Astrocyte (in vitro differentiated cells and primary cell): ENCODE data around the gene NRG3. TPM values are rescaled to one million over a fixed set of nuclear protein-coding genes. Genes with fewer than 3 reads are reported as not detected.

Source experiments
- DNase-seq: peaks from one replicate; pipeline ENCODE4 v3.0.0-alpha.2; 2010; ENCODE audit warnings: low read depth
- FAIRE-seq: peaks from 2 replicates; lab custom pipeline; 2011; peaks lifted over from hg19 to GRCh38; lab: Jason Lieb, UNC
- H2AFZ ChIP-seq: 2 replicates; pipeline ENCODE4 v1.6.0; 2012; ENCODE audit warnings: low read depth, low read length, inconsistent platforms
- H3K27ac ChIP-seq: 2 replicates; pipeline ENCODE4 v1.5.1; 2011; ENCODE audit warnings: low read depth, low read length, inconsistent platforms
- H3K27me3 ChIP-seq: 2 replicates; pipeline ENCODE4 v1.6.0; 2011; ENCODE audit warnings: low read length, inconsistent platforms; ENCODE audit not compliant: insufficient read depth
- H3K36me3 ChIP-seq: 2 replicates; pipeline ENCODE4 v1.5.1; 2011; ENCODE audit warnings: low read length, inconsistent platforms; ENCODE audit not compliant: insufficient read depth
- H3K4me1 ChIP-seq: 2 replicates; pipeline ENCODE4 v1.5.1; 2011; ENCODE audit warnings: low read length, inconsistent platforms; ENCODE audit not compliant: insufficient read depth
- H3K4me2 ChIP-seq: 2 replicates; pipeline ENCODE4 v1.6.0; 2012; ENCODE audit warnings: low read length, inconsistent platforms
- H3K4me3 ChIP-seq: 2 replicates; pipeline ENCODE4 v1.5.1; 2011; ENCODE audit warnings: low read depth, mild to moderate bottlenecking, low read length, inconsistent platforms; ENCODE audit not compliant: insufficient read depth
- H3K79me2 ChIP-seq: 2 replicates; pipeline ENCODE4 v1.6.0; 2012; ENCODE audit warnings: mild to moderate bottlenecking, low read length, inconsistent platforms; ENCODE audit not compliant: insufficient read depth
- H3K9ac ChIP-seq: 2 replicates; pipeline ENCODE4 v1.6.0; 2012; ENCODE audit warnings: mild to moderate bottlenecking, low read length, inconsistent platforms
- H3K9me3 ChIP-seq: 2 replicates; pipeline ENCODE4 v1.5.1; 2012; ENCODE audit warnings: low read depth, mild to moderate bottlenecking, low read length, inconsistent platforms; ENCODE audit not compliant: insufficient read depth
- H4K20me1 ChIP-seq: 2 replicates; pipeline ENCODE4 v1.6.0; 2012; ENCODE audit warnings: low read length, inconsistent platforms; ENCODE audit not compliant: insufficient read depth
- H3K27ac Mint-ChIP-seq: one replicate; pipeline ENCODE4 v1.8.0; 2021; ENCODE audit warnings: mild to moderate bottlenecking, mixed read lengths; ENCODE audit not compliant: unreplicated experiment
- H3K27me3 Mint-ChIP-seq: one replicate; pipeline ENCODE4 v1.8.0; 2021; ENCODE audit warnings: low read depth, mixed read lengths; ENCODE audit not compliant: unreplicated experiment
- H3K36me3 Mint-ChIP-seq: one replicate; pipeline ENCODE4 v1.8.0; 2021; ENCODE audit warnings: low read depth, mixed read lengths; ENCODE audit not compliant: unreplicated experiment
- H3K4me1 Mint-ChIP-seq: one replicate; pipeline ENCODE4 v1.8.0; 2021; ENCODE audit warnings: low read depth, mixed read lengths; ENCODE audit not compliant: unreplicated experiment
- H3K4me3 Mint-ChIP-seq: one replicate; pipeline ENCODE4 v1.8.0; 2021; ENCODE audit warnings: mild to moderate bottlenecking, moderate library complexity, mixed read lengths; ENCODE audit not compliant: unreplicated experiment
- H3K9me3 Mint-ChIP-seq: one replicate; pipeline ENCODE4 v1.8.0; 2021; ENCODE audit warnings: mild to moderate bottlenecking, mixed read lengths; ENCODE audit not compliant: unreplicated experiment
- CTCF ChIP-seq: IDR thresholded peaks from 2 replicates; pipeline ENCODE4 v1.5.1; 2011; ENCODE audit warnings: low read depth, mild to moderate bottlenecking, inconsistent platforms, low read length, moderate library complexity; ENCODE audit not compliant: insufficient read depth
- EZH2 ChIP-seq: IDR thresholded peaks from 2 replicates; pipeline ENCODE4 v1.6.1; 2012; ENCODE audit warnings: mild to moderate bottlenecking, low read length, inconsistent platforms; ENCODE audit not compliant: insufficient read depth
- total RNA-seq: library from RNA; stranded (reverse); gene quantifications from 2 replicates; pipeline ENCODE4 v1.2.1, GENCODE V29; 2021

Gene NRG3
- total RNA-seq, 1 donor from 2014 or later, result 2.1 TPM

- H3K27me3 ChIP-seq, result no peaks in the 10 kb centered on the region
- DNase-seq, result no peak
- H3K4me1 ChIP-seq, result no peaks in the 10 kb centered on the region
- H3K9ac ChIP-seq, result no peak overlapping the region
- H3K9me3 ChIP-seq, result no peaks in the 10 kb centered on the region
- no peak overlapping the region for H3K4me2 ChIP-seq
- no peak for TF ChIP-seq CTCF
- no peaks in the 10 kb centered on the region for H3K79me2 ChIP-seq
- no peak for FAIRE-seq
- Mint-ChIP-seq H3K36me3 (no peaks in the 10 kb centered on the region), H3K27me3 (no peaks in the 10 kb centered on the region), H3K4me1 (no peaks in the 10 kb centered on the region), H3K27ac (no peak overlapping the region), H3K4me3 (no peak overlapping the region), H3K9me3 (no peaks in the 10 kb centered on the region)
- H3K36me3 ChIP-seq, result no peaks in the 10 kb centered on the region
- no peak overlapping the region for H3K4me3 ChIP-seq
- H4K20me1 ChIP-seq, result no peaks in the 10 kb centered on the region
- H3K27ac ChIP-seq, result no peak overlapping the region
- H2AFZ ChIP-seq, result no peak overlapping the region
Observed at GRCh38 chr10:82597840-82598239, 722.8 kb downstream of the NRG3 start.

DNA sequence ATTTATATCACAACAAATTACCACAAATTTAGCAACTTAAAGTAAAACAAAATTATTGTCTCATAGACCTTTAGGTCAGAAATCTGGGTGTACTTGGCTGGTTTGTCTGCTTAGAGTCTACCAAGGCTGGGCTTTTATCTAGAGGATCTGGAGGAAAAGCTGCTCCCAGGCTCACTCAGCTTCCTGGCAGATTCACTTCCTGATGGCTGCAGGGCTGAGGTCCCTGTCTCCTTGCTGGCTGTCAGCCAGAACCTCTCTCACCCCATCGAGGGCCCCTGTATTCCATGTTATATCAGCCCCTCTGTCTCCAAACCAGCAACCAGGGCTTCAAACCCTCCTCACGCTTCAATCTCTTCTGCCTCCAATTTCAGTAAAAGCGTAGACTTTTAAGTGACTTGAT, 734.9 kb downstream of the NRG3 start:
- Mint-ChIP-seq H3K27me3 (no peaks in the 10 kb centered on the region), H3K4me3 (no peak overlapping the region), H3K4me1 (peaks cover 17% of the 10 kb centered on the region), H3K27ac (no peak overlapping the region), H3K9me3 (no peaks in the 10 kb centered on the region), H3K36me3 (no peaks in the 10 kb centered on the region)
- H3K79me2 ChIP-seq, result no peaks in the 10 kb centered on the region
- H3K36me3 ChIP-seq, result no peaks in the 10 kb centered on the region
- H4K20me1 ChIP-seq, result no peaks in the 10 kb centered on the region
- no peaks in the 10 kb centered on the region for H3K27me3 ChIP-seq
- DNase-seq, result no peak
- no peak overlapping the region for H3K4me3 ChIP-seq
- no peak overlapping the region for H2AFZ ChIP-seq
- H3K27ac ChIP-seq, result no peak overlapping the region
- H3K4me1 ChIP-seq, result no peaks in the 10 kb centered on the region
- no peak overlapping the region for H3K4me2 ChIP-seq
- H3K9ac ChIP-seq, result no peak overlapping the region
- no peaks in the 10 kb centered on the region for H3K9me3 ChIP-seq
- no peak for TF ChIP-seq EZH2
- no peak for TF ChIP-seq CTCF
- FAIRE-seq, result no peak

- FAIRE-seq, result no peak
- no peak overlapping the region for H3K4me2 ChIP-seq
- H2AFZ ChIP-seq, result no peak overlapping the region
- Mint-ChIP-seq H3K36me3 (no peaks in the 10 kb centered on the region), H3K27me3 (no peaks in the 10 kb centered on the region), H3K27ac (no peak overlapping the region), H3K9me3 (peaks cover 2% of the 10 kb centered on the region), H3K4me1 (no peaks in the 10 kb centered on the region), H3K4me3 (no peak overlapping the region)
- DNase-seq, result no peak
- no peaks in the 10 kb centered on the region for H4K20me1 ChIP-seq
- no peak overlapping the region for H3K27ac ChIP-seq
- H3K4me3 ChIP-seq, result no peak overlapping the region
- H3K9ac ChIP-seq, result no peak overlapping the region
- H3K4me1 ChIP-seq, result no peaks in the 10 kb centered on the region
- H3K9me3 ChIP-seq, result no peaks in the 10 kb centered on the region
- no peak for TF ChIP-seq EZH2
- TF ChIP-seq CTCF, result no peak
- H3K79me2 ChIP-seq, result no peaks in the 10 kb centered on the region
- no peaks in the 10 kb centered on the region for H3K27me3 ChIP-seq
- no peaks in the 10 kb centered on the region for H3K36me3 ChIP-seq
Observed at GRCh38 chr10:82618007-82618406, 743.0 kb downstream of the NRG3 start.
